ENCODE data around the gene ERFE.

The ERFE gene, protein sequence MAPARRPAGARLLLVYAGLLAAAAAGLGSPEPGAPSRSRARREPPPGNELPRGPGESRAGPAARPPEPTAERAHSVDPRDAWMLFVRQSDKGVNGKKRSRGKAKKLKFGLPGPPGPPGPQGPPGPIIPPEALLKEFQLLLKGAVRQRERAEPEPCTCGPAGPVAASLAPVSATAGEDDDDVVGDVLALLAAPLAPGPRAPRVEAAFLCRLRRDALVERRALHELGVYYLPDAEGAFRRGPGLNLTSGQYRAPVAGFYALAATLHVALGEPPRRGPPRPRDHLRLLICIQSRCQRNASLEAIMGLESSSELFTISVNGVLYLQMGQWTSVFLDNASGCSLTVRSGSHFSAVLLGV

DNA sequence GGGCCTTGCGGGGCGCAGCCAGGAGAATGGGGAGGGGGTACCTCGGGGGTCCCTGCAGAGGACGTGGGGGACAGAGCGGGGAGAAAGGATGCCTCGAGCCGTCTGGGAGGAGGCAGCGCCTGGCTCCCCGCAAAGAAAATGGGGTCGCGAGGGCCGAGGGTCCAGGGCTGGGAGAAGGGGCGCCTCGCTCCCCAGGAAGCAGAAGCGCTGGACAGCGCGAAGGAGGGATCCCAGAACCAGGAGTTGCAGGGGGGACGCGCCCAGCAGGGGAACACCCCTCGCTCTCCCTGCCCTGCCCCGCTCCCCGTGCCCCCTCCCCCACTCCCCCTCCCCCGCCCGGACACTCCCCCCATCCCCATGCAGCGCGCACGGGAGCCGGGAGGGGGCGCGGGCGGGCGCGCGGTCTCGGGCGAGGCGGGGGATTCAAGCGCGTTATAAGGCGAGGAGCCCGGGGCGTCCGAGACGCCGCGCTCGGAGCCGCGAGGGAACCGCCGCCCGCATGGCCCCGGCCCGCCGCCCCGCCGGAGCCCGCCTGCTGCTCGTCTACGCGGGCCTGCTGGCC, at the start of gene ERFE:
TSS of gene ERFE (plus strand) at position 462 of the 562 bp plus-strand sequence. CDS start at position 500, 38 bp downstream.
- in situ Hi-C loops (cut with MboI; ENCODE audit: low sequenced_read_pairs) = no loop called here

DNA sequence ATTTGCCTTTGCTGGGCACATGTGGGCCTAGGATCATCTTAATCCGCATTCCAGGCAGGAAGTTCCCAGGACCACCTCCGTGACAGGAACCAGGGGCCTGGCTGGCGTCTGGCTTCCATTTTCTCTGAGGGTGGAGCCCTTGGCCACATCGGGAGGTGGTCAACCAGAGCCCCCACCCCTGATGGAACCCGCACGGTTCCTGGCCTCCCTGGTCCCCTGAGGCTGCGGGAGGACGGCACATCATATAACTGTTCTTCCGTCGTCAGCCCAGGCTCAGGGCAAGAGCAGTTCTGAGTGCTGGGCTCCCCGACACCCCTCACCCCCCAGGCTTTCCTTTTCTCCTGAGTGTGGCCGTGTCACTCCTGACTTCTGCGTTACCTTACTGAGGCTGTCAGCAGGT, 45.2 kb upstream of the ERFE start:
- in situ Hi-C loops (cut with MboI; ENCODE audit: low sequenced_read_pairs) = loop anchor here (25.0 kb wide), 1 partner anchor 251 kb away; the partner anchor contains the start of gene RAMP1

DNA sequence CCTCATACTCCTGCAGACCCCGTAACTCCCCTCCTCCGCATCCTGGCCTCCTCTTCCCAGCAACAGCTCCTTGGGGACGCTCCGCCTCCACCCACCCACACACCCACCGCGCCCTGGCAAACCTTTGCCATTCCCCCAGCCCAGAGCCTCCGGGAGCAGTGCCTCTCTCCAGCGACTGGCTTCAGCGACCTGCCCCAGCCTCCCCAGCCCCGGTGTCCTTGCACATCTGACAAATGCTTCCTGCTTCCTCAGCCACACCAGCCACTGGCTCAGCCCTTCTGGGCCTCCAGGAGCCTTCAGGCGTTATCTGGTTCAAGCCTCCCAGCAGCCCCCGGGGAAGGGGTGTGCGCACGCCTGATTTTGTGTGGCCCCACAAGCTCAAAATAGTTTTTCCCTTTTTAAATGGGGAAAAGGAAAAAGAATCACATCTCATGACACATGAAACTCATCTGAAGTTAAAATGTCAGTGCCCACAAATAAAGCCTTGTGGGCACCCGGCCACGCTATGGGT, 44.4 kb upstream of the ERFE start:
- in situ Hi-C loops (cut with MboI; ENCODE audit: low sequenced_read_pairs) = loop anchor here (25.0 kb wide), 1 partner anchor 252 kb away; the partner anchor contains the start of gene RAMP1

DNA sequence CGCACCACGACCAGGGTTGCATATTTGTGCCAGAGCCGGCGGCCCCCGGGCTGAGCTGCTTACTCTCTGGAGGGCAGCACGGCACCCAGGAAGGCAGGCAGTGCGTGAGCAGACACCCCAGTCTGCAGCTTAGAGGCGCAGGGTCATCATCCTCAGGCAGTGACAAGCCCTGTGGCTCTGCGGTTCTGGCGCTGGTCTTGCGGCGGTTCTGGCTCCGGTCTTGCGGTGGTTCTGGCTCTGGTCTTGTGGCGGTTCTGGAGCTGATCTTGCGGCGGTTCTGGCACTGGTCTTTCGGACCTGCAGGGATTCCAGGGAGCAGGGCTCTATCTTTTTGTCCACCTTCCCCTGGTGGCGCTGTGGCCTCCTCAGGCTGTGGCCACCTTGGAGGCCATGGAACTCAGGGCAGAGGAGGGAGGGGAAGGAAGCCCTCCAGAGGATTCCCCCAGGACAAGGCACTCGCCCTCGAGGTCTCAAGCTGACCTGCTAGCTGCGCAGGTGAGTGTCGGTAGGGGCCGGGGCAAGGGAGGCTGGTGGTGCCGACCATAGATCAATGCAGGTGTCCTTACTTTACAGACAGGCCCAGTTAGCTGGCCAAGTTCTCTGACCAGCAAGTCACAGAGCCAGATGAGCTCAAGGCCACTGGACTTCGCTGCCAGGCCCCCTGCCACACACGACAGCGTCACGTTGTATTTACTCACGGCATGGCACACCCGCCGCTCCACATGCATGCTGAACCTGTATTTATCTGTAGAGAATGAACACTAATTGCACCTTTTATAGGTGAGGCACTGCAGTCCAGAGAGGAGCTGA, 43.7 kb upstream of the ERFE start:
- in situ Hi-C loops (cut with MboI; ENCODE audit: low sequenced_read_pairs) = loop anchor here (25.0 kb wide), 1 partner anchor 253 kb away; the partner anchor contains the start of gene RAMP1

DNA sequence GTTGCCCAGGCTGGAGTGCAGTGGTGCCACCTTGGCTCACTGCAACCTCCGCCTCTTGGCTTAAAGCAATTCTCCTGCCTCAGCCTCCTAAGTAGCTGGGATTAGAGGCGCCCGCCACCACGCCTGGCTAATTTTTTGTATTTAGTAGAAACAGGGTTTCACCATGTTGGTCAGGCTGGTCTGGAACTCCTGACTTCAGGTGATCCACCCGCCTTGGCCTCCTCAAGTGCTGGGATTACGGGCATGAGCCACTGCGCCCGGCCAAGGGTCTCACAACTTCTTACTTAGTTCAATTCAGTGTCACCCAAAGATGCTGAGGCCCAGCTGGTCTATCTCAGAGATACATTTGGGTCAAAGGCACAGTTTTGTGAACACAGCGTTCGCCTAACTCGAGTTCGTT, 43.1 kb upstream of the ERFE start:
- in situ Hi-C loops (cut with MboI; ENCODE audit: low sequenced_read_pairs) = loop anchor here (25.0 kb wide), 1 partner anchor 253 kb away; the partner anchor contains the start of gene RAMP1

DNA sequence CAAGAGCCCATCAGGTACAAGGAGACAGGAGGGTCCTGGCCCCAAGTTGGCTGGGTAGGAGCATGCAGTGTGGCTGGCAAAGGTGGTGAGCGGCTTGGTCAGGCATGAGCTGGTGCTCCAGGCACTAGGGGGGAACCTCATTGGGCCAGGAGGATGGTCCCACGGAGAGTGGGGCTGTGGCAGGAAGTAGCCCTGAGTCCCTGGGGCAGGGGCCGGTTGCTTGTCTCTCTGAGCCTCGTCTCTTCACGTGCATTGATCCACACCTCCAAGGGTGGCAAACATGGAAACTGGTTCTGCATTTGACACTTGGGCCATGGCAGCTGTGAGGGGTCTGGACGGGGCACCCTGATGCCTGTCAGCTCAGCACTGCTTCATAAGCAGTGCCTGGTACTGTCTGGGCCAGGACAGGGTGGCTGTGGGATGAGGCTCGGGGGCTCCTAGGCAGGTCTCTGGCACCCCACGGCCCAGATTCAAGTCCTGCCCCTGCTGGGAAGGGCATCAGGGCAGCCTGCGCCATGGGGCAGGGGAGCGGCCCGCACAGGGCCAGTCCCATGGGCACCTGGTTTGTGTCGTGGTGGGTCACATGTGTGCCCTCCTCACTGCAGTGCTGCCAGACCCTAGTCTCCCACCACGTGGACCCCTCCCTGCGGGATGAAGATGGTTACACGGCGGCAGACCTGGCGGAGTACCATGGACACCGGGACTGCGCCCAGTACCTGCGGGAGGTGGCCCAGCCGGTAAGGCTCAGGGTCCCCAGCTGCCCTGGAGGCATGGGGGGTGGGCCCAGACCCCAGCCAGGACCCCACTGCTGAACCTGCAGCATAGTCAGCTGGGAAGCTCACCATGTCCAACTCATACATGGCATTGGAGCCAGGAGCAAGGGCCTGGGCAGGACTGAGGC, 42.2 kb upstream of the ERFE start:
- in situ Hi-C loops (cut with MboI; ENCODE audit: low sequenced_read_pairs) = loop anchor here (25.0 kb wide), 1 partner anchor 254 kb away; the partner anchor contains the start of gene RAMP1

DNA sequence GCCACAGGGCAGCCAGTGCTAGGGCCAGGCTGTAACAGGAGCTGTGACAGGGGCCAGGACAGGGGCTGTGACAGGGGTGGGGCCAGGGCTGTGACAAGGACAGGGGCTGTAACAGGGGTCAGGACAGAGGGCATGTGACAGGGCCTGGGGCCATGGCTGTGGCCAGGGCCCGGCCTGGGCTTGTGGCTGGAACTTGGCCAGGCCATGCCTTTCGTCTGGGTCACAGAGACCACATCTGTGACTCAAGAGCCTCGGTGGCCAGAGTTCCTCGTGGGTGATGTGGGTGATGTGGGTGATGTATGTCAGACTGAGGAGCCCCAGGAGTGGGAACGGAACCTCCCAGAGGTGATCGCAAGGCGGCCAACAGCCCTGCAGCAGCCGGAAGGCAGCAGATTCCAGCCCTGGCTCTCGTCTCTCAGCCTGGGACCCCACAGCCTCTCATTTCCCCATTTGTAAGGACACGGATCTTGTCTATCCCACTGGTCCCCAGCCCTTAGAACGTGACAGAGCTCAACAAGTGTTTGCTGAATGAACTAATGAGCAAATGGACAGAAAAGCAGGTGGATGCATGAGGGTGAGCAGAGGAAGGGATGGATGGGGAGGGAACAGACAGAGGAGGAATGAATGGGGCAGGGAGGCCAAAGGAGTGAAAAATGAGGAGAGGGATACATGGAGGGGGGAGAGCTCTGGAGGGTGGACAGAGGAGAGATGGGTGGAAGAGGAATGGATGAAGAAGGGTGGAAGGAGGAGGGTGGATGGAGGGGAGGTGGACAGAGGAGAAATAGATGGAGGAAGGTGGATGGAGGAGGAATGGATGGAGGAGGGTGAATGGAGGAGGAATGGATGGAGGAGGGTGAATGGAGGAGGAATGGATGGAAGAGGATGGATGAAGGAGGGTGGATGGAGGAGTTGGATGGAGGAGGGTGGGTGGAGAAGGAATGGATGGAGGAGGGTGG, 41.3 kb upstream of the ERFE start:
- in situ Hi-C loops (cut with MboI; ENCODE audit: low sequenced_read_pairs) = loop anchor here (25.0 kb wide), 1 partner anchor 255 kb away; the partner anchor contains the start of gene RAMP1

DNA sequence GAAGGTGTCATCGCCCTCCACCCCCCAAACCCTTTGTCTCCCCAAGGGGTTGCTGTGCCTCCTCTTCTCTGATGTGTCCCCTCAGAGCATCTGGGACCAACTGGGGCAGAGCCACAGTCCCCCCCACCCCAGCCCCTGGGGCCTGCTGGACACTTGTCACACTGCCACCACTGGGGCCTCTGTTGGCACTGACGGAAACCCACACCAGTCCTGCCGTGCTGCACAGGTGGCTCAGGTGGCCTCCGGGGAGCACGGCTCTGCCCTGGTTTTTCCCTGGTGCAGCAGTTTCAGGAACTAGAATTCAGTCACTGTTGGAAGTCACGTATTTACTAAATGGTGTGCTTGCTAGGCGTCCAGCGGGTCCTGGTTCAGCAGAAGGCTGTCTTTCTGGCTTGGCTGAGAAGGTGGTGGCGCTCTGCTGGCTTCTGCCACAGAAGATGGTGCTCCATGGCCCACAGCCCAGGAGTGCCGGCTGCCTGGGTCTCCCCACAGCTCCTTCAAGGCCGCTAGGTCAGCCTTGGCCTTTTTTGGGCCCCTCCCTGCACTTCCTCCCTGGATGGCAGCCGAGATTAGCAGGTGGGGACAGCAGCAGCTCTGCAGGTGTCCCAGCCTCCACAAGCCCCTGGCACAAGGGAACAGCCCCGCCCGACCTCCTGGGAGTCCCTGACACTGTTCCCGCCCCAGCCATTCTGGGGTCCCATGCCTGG, 38.9 kb upstream of the ERFE start:
- in situ Hi-C loops (cut with MboI; ENCODE audit: low sequenced_read_pairs) = loop anchor here (25.0 kb wide), 1 partner anchor 258 kb away; the partner anchor contains the start of gene RAMP1

DNA sequence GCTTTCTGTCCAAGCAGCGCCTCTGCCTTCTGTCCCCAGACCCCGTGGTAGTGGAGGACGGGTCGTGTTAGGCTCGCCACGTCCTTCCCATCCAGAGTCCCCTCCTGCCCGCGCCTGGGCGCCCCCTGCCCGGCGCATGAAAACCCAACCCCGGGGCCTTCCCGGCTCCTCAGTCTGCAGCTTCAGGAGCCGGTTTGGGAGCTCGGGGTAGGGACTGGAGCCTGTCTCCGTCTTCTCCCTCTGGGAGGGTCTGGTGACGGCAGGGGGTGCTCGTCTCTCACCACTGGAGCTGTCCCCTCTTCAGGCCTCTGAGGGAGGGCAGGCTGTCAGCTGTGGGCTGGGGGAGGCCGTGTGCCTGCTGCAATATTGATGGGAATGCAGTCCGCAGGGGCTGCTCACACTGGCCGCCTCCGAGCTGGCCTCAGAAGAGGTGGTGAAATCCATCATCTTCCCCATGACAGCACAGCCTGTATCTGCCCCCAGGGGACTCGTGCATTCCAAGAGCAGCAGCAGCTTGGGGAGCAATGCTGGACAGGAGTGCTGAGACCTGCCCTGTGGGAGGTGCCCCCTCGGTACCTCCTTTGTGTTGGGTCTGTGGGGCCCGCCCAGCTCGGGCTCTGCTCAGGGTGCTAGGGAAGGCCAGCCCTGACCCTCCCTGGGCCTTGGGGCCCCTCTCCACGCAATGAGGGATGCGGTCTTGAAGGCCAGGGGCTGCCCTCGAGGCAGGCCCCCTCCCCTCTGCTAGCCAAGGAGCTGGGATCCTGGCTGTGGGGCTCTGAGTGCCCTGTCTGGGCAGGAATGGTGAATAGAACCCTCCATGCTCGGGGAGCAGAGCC, 38.1 kb upstream of the ERFE start:
- in situ Hi-C loops (cut with MboI; ENCODE audit: low sequenced_read_pairs) = loop anchor here (25.0 kb wide), 1 partner anchor 258 kb away; the partner anchor contains the start of gene RAMP1

DNA sequence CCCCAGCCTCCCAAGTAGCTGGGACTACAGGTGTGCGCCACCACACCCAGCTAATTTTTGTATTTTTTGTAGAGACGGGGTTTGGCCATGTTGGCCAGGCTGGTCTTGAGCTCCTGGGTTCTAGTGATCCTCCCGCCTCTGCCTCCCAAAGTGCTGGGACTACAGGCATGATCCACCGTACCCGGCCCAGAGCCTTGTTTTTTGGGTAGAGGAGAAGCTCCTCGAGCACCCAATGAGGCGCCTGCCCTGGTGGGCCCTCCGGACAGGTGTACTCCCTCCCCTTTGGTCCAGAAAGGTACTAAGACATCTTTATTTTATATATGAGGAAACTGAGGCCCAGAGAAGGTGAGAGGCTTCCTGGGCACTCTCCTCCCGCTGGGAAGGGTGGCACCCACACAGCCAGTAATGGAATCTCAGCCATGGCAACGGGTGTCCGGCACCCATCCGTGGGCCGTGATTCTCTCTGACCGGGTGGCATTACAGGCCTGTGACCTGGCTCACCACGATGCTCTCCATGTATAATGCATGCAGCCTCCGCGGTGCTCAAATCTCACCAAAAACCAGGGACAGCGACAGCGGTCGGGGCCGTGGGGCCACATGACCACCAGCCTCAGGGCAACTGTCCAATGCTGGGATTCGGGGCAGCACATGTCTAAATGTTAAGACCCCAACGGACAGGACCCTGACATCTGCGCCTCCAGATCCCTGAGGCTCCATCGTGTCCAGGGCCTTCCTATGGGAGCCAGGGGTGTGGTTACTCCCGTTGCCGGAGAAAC, 37.1 kb upstream of the ERFE start:
- in situ Hi-C loops (cut with MboI; ENCODE audit: low sequenced_read_pairs) = loop anchor here (25.0 kb wide), 1 partner anchor 259 kb away; the partner anchor contains the start of gene RAMP1

DNA sequence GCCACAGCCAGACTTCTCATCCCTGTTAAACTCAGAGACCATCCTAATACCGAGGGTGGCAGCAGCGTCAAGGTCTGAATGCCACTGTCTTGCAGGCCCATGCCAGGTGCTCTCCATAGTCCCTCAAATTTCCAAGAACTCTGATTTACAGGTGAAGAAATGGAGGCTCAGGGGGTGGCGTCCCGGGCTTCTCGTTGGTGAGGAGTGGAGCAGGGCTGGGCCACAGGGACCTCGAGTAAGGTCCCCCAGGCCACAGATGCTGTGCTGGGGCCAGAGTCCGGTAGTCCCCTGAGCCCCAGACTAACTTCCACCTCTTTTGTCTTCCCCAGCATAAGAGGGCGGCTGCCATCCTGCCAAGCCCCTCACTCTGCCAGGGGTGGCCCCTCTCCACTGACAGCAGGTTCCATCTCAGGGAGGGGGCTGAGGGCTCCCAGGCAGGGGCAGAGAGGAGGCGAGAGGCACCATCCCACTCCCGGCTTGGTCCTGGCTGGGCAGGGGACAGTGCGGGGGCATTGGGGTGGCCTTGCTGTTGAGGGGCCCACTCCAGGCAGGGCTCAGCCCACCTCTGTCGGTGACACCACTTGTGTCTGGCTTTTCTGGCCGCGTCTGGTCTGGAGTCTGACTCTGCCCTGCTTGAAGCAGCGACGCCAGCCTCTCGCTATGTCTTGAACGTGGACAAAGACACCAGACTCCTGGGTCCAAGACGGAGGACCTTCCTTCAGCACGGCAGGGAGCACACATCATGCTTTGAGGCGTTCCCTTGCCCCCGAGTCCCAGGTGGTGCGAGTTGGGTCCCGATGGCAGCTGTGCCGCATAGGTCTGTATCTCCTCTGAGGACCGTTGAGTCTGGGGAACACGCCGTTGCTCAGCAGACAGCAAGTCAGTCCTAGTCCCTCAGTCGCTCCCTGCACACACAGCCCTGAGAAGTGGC, 36.2 kb upstream of the ERFE start:
- in situ Hi-C loops (cut with MboI; ENCODE audit: low sequenced_read_pairs) = loop anchor here (25.0 kb wide), 1 partner anchor 260 kb away; the partner anchor contains the start of gene RAMP1

DNA sequence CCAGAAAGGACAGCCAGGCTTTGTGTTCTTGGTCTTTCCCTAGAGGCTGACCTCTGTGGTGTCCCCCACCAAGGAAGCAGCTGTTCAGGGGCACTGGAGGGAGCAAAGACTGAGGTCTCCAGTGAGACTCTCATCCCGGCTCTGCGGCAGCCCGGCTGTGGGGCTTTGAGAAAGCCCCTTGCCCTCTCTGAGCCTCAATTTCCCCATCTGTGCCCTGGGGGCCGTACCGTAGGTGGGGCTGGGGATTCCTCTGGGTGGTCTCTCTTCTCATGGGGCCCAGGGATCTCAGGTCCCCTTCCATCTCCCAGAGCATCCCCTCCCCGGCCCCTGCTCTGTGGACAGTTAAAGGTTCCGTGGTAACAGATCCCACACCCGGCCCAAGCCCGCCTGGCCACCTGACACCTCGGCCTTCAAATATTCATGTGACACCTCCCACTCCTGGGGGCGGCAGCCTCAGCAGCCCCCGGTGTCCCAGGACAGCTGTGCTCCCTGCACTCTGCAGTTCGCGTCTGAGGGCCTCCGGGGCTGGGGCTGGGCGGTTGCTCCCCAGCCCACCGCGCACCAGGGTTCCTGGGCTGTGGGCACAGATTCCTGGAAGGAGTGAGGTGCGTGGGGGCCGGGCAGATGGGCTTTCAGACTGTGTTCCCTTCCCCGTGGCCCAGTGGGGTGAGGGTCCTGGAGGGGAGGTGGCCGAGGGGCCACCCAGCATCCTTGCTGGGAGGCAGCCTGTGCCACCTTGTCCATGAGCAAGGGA, 35.4 kb upstream of the ERFE start:
- in situ Hi-C loops (cut with MboI; ENCODE audit: low sequenced_read_pairs) = loop anchor here (25.0 kb wide), 1 partner anchor 261 kb away; the partner anchor contains the start of gene RAMP1

DNA sequence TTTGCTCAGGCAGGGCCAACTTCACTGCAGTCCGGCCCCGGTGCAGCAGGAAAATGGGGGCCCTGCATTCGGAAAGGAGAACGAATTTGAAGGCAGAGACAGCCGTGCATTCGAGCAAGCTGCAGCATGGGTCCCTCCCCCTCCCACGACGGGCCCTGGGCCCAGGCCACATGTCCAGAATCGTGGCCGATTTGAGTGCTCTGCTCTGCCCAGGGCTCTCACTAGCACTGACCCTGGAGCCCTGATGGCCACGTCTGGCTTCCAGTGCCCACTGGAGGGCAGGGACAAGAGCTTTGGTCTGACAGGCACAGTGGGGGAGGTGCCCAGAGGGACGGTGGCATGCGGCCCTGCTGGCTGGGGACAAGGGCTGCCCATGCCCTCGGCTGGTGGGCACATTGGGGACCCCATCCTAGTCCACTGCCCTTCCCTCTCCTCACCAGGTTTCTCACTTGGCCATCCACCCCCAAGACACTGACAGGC, 34.7 kb upstream of the ERFE start:
- in situ Hi-C loops (cut with MboI; ENCODE audit: low sequenced_read_pairs) = loop anchor here (25.0 kb wide), 1 partner anchor 262 kb away; the partner anchor contains the start of gene RAMP1

DNA sequence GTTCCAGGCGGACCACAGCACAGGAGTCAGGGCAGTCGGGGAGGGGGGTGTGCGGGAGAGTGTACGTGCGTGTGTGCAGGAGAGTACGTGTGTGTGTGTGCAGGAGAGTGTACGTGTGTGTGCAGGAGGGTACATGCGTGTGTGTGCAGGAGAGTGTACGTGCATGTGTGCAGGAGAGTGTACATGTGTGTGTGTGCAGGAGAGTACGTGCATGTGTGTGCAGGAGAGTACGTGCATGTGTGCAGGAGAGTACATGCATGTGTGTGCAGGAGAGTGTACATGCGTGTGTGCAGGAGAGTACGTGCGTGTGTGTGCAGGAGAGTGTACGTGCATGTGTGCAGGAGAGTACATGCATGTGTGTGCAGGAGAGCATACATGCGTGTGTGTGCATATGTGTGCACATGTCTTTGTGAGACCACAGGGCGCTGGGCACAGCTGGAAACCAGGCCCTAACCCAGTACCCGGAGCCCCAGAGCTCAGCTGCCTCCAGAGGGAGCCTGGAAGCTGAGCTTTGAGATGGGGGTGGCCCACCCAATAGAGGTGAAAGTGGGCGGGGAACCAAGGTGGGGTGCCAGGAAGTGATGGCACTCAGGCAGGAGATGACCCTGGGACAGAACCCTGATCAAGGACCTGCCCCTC, 34.2 kb upstream of the ERFE start:
- in situ Hi-C loops (cut with MboI; ENCODE audit: low sequenced_read_pairs) = loop anchor here (25.0 kb wide), 1 partner anchor 262 kb away; the partner anchor contains the start of gene RAMP1
